ENCODE results near the gene PKLR. TPM values are rescaled to one million over a fixed set of nuclear protein-coding genes. Genes with fewer than 3 reads are reported as not detected.
A peak's percentile ranks its signal among the peaks of the same experiment; 100 is the strongest.
"Not testable (repeated sequence)": the region's sequence is repeated elsewhere in the genome, so short reads cannot be mapped to it uniquely, and the experiment has no call there.

The PKLR gene
- total and polyA plus RNA-seq, 9 donors = 0.41 TPM; not detected in 8

DNA sequence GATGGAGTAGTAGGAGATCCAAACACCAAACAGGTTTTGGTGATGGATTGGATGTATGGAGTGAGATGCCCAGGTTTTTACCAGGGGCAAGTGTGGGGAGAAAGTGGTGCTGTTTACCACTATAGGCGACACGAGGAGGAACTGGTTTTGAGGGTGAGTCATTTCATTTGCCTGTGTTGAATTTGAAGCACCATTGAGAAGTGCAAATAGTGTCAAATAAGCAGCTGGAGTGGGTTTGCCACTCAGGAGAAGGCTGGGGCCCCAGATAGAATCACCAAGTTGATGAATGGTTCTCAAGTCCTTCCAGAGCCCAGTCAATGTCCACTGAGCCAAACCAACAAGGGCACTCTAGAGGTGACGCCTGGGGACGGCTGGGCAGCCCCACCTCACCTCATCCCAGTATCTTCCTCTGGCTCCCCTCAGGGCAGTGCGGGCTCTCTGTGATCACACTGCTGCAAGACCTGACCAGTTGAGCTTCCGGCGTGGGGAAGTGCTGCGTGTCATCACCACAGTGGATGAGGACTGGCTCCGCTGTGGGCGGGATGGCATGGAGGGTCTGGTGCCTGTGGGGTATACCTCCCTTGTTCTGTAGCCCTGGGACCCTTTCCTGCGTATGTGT, 28.9 kb upstream of the PKLR start:
- Histone ChIP-seq H3K36me3 (no peaks in the 10 kb centered on the region), H3K4me3 (no peak overlapping the region), H3K9me3 (no peaks in the 10 kb centered on the region), H3K4me1 (ENCODE audit: insufficient read depth) (peaks cover 3% of the 10 kb centered on the region), H3K27ac (no peak overlapping the region), H3K27me3 (no peaks in the 10 kb centered on the region)
- WGBS, 3 donors = 87 to 89% (median 89%) methylated on average over 11 of the region's 11 CpGs
- no peak for DNase-seq
- intact Hi-C loops (cut with DNase I) = loop anchor here in 3 of 4 donors (10.0 kb wide), 3 partner anchors 75 to 155 kb away; partner anchors contain the start of genes ENTREP3 (in 1 of the 3), KRTCAP2 (in 1 of the 3), MTX1 (in 1 of the 3) and THBS3 (in 1 of the 3)
- TF ChIP-seq, protein P1, sequence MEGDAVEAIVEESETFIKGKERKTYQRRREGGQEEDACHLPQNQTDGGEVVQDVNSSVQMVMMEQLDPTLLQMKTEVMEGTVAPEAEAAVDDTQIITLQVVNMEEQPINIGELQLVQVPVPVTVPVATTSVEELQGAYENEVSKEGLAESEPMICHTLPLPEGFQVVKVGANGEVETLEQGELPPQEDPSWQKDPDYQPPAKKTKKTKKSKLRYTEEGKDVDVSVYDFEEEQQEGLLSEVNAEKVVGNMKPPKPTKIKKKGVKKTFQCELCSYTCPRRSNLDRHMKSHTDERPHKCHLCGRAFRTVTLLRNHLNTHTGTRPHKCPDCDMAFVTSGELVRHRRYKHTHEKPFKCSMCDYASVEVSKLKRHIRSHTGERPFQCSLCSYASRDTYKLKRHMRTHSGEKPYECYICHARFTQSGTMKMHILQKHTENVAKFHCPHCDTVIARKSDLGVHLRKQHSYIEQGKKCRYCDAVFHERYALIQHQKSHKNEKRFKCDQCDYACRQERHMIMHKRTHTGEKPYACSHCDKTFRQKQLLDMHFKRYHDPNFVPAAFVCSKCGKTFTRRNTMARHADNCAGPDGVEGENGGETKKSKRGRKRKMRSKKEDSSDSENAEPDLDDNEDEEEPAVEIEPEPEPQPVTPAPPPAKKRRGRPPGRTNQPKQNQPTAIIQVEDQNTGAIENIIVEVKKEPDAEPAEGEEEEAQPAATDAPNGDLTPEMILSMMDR (IDR thresholded peaks at IDR 0.05) = no peak
- TF ChIP-seq POLR2A (IDR thresholded peaks at IDR 0.05) (no peak), EP300 (IDR thresholded peaks at IDR 0.05) (no peak)

GRCh38 chr1:155328856-155329255, 27.6 kb upstream of the PKLR start:
- H3K9me3 ChIP-seq; DNase-seq; H3K36me3 ChIP-seq; H3K4me3 ChIP-seq; H3K27me3 ChIP-seq; H3K4me1 ChIP-seq (ENCODE audit: insufficient read depth); H3K27ac ChIP-seq: not testable (repeated sequence)
- intact Hi-C loops (cut with DNase I) = loop anchor here in 3 of 4 donors (10.0 kb wide), 3 partner anchors 74 to 154 kb away; partner anchors contain the start of genes ENTREP3 (in 1 of the 3), KRTCAP2 (in 1 of the 3), MTX1 (in 1 of the 3) and THBS3 (in 1 of the 3)
- WGBS, 3 donors = 75 to 81% (median 77%) methylated on average over 7 of the region's 7 CpGs

DNA sequence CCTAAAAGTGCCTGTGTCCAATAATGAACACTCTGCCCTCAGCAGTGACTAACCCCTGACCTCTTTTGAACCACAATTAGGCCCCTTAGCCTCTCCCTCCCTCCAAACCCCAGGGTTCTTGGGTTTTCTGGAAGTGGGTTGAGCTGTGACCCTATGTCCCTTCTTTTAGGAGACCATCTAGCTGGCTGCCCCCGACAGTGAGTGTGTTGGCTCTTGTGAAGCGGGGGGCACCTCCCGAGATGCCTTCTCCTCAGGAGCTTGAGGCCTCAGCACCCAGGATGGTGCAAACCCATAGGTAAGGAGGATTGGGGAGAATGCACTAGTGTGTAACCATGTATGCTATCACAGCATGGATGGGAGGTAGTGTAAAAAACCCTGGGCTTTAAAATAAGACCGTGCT, 26.7 kb upstream of the PKLR start:
- H3K36me3 ChIP-seq = no peaks in the 10 kb centered on the region
- intact Hi-C loops (cut with DNase I) = loop anchor here in 3 of 4 donors (10.0 kb wide), 3 partner anchors 73 to 153 kb away; partner anchors contain the start of genes ENTREP3 (in 1 of the 3), KRTCAP2 (in 1 of the 3), MTX1 (in 1 of the 3) and THBS3 (in 1 of the 3)
- 80 to 95% (median 84%) methylated on average over 4 of the region's 4 CpGs for WGBS, 3 donors

DNA sequence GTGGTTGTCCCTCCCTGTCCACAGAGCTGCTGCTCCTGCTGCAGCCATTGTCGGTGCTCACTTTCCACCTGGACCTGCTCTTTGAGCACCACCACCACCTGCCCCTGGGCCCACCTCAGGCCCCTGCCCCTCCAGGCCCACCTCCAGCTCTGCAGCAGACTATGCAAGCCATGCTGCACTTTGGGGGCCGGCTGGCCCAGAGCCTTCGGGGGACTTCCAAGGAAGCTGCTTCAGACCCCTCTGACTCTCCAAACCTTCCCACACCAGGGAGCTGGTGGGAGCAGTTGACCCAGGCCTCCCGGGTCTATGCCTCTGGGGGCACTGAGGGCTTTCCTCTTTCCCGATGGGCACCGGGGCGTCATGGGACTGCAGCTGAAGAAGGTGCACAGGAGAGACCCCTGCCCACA, 25.4 kb upstream of the PKLR start:
- 81 to 85% (median 81%) methylated on average over 7 of the region's 7 CpGs for WGBS, 3 donors
- Histone ChIP-seq H3K27me3 (no peaks in the 10 kb centered on the region), H3K36me3 (no peaks in the 10 kb centered on the region), H3K27ac (no peak overlapping the region), H3K4me3 (no peak overlapping the region), H3K4me1 (ENCODE audit: insufficient read depth) (peaks cover 4% of the 10 kb centered on the region), H3K9me3 (no peaks in the 10 kb centered on the region)
- intact Hi-C loops (cut with DNase I) = loop anchor here in 3 of 4 donors (10.0 kb wide), 3 partner anchors 72 to 152 kb away; partner anchors contain the start of genes ENTREP3 (in 1 of the 3), KRTCAP2 (in 1 of the 3), MTX1 (in 1 of the 3) and THBS3 (in 1 of the 3)
- TF ChIP-seq POLR2A (IDR thresholded peaks at IDR 0.05) (no peak), EP300 (IDR thresholded peaks at IDR 0.05) (no peak)
- TF ChIP-seq, protein P1 (IDR thresholded peaks at IDR 0.05) = no peak
- peak in 1 of 5 donors; percentile 30 for DNase-seq

More for the DNA sequence above, 26.7 kb upstream of the PKLR start:
- TF ChIP-seq, protein P1 (IDR thresholded peaks at IDR 0.05) = no peak
- TF ChIP-seq EP300 (IDR thresholded peaks at IDR 0.05) (no peak), POLR2A (IDR thresholded peaks at IDR 0.05) (no peak)
- Histone ChIP-seq H3K9me3 (no peaks in the 10 kb centered on the region), H3K27me3 (no peaks in the 10 kb centered on the region), H3K27ac (no peak overlapping the region), H3K4me3 (no peak overlapping the region), H3K4me1 (ENCODE audit: insufficient read depth) (peaks cover 3% of the 10 kb centered on the region)
- no peak for DNase-seq
